Loucy (cell line): Measurements from ENCODE around the gene STX18.

Source experiments
- CTCF ChIP-seq: fragments of 200-600 bp; sonication (generic); conservative IDR thresholded peaks from 2 replicates; pipeline ENCODE4 v1.5.1; 2014; ENCODE audit warnings: mild to moderate bottlenecking, antibody characterized with exemption, low read length
- EZH2phosphoT487 ChIP-seq: fragments of 200-600 bp; IDR thresholded peaks from 2 replicates; pipeline ENCODE4 v1.6.1; 2018; ENCODE audit warnings: antibody characterized with exemption, mild to moderate bottlenecking, moderate library complexity, borderline replicate concordance

- TF ChIP-seq CTCF (no peak), EZH2phosphoT487 (no peak)
Observed at GRCh38 chr4:4583606-4584005, 41.8 kb upstream of the STX18 start.
